NCI-H510A treated with DMSO at 0.1 percent for 48 hours (cell line): ENCODE results near the gene ACTG2.
"Not testable (repeated sequence)": the region's sequence is repeated elsewhere in the genome, so short reads cannot be mapped to it uniquely, and the experiment has no call there.

Source experiments
- DNase-seq: peaks from one replicate; lab custom pipeline; 2025; lab: John Stamatoyannopoulos, UW

The ACTG2 gene

GRCh38 chr2:73937103-73937885, 44.5 kb downstream of the ACTG2 start:
- DNase-seq, result no peak

GRCh38 chr2:73937899-73938298, 45.1 kb downstream of the ACTG2 start:
- DNase-seq, result no peak

GRCh38 chr2:73938718-73939352, 46.0 kb downstream of the ACTG2 start:
- DNase-seq, result no peak

GRCh38 chr2:73939419-73939818, 46.6 kb downstream of the ACTG2 start:
- no peak for DNase-seq

GRCh38 chr2:73940066-73940465, 47.3 kb downstream of the ACTG2 start:
- not testable (repeated sequence) for DNase-seq

- DNase-seq, result no peak
Observed at GRCh38 chr2:73942664-73943063, 49.9 kb downstream of the ACTG2 start.

- DNase-seq, result no peak
Observed at GRCh38 chr2:73944714-73945113, 51.9 kb downstream of the ACTG2 start.

- DNase-seq, result no peak
Observed at GRCh38 chr2:73946215-73946614, 53.4 kb downstream of the ACTG2 start.

GRCh38 chr2:73946666-73947065, 53.9 kb downstream of the ACTG2 start:
- no peak for DNase-seq

GRCh38 chr2:73947412-73948018, 54.7 kb downstream of the ACTG2 start:
- no peak for DNase-seq

GRCh38 chr2:73949802-73950201, 57.0 kb downstream of the ACTG2 start:
- DNase-seq, result no peak

- DNase-seq, result no peak
Observed at GRCh38 chr2:73952499-73953446, 60.0 kb downstream of the ACTG2 start.

GRCh38 chr2:73956218-73956865, 63.5 kb downstream of the ACTG2 start:
- no peak for DNase-seq

- no peak for DNase-seq
Observed at GRCh38 chr2:73961274-73961673, 68.5 kb downstream of the ACTG2 start.

- DNase-seq, result no peak
Observed at GRCh38 chr2:73961823-73962615, 69.2 kb downstream of the ACTG2 start.

GRCh38 chr2:73962798-73963197, 70.0 kb downstream of the ACTG2 start:
- DNase-seq, result no peak

- no peak for DNase-seq
Observed at GRCh38 chr2:73963385-73964120, 70.7 kb downstream of the ACTG2 start.

GRCh38 chr2:73964223-73964622, 71.4 kb downstream of the ACTG2 start:
- no peak for DNase-seq

- no peak for DNase-seq
Observed at GRCh38 chr2:73965053-73965452, 72.2 kb downstream of the ACTG2 start.

- DNase-seq, result peak; percentile 14
Observed at GRCh38 chr2:73968357-73968937, 75.6 kb downstream of the ACTG2 start.
